Calu3 (cell line): Measurements from ENCODE around the gene SLC8A1. TPM values are rescaled to one million over a fixed set of nuclear protein-coding genes. Genes with fewer than 3 reads are reported as not detected.

Experiments
- BruUV-seq: library from RNA; stranded (reverse); fragments of 400-500 nt; replicated peaks from 2 replicates; lab custom pipeline; 2021; lab: Mats Ljungman, UMichigan
- CTCF ChIA-PET: fragments of 300-600 bp; sonication (Branson Sonifier 250); formaldehyde crosslinking; loops from one replicate; lab custom pipeline; 2022; ENCODE audit warnings: antibody characterized with exemption; lab: Charles Lee
- DNase-seq: peaks from one replicate; pipeline ENCODE4 v3.0.0; 2022
- H3K27ac Mint-ChIP-seq: one replicate; pipeline ENCODE4 v1.8.0; 2022; ENCODE audit warnings: mixed read lengths; ENCODE audit not compliant: unreplicated experiment
- H3K27me3 Mint-ChIP-seq: one replicate; pipeline ENCODE4 v1.8.0; 2022; ENCODE audit warnings: mixed read lengths; ENCODE audit not compliant: unreplicated experiment
- H3K36me3 Mint-ChIP-seq: one replicate; pipeline ENCODE4 v1.8.0; 2022; ENCODE audit warnings: mild to moderate bottlenecking, moderate library complexity, mixed read lengths; ENCODE audit not compliant: insufficient read depth, unreplicated experiment
- H3K4me1 Mint-ChIP-seq: one replicate; pipeline ENCODE4 v1.8.0; 2022; ENCODE audit warnings: mild to moderate bottlenecking, low read depth, mixed read lengths; ENCODE audit not compliant: unreplicated experiment
- H3K4me3 Mint-ChIP-seq: one replicate; pipeline ENCODE4 v1.8.0; 2022; ENCODE audit warnings: mild to moderate bottlenecking, low read depth, moderate library complexity, mixed read lengths; ENCODE audit not compliant: unreplicated experiment
- H3K9me3 Mint-ChIP-seq: one replicate; pipeline ENCODE4 v1.8.0; 2022; ENCODE audit warnings: low read depth, mixed read lengths; ENCODE audit not compliant: unreplicated experiment
- CTCF ChIP-seq: fragments of 200-600 bp; IDR thresholded peaks from one replicate; pipeline ENCODE4 v1.8.0; 2022; ENCODE audit warnings: antibody characterized with exemption; ENCODE audit not compliant: unreplicated experiment
- intact Hi-C: fragments of 100-400 bp; cut with micrococcal nuclease; formaldehyde crosslinking; loops from one replicate; pipeline ENCODE4 v1.10.0; 2022; ENCODE audit not compliant: unreplicated experiment
- total RNA-seq: library from RNA; stranded (reverse); gene quantifications from 2 replicates; pipeline ENCODE4 v1.2.3, GENCODE V29; 2022

Gene SLC8A1
- total RNA-seq, 1 experiment from 2014 or later, result 0.05 TPM

GRCh38 chr2:40260437-40260836, 191.5 kb downstream of the SLC8A1 start:
- no peaks in the 10 kb centered on the region for H3K27me3 Mint-ChIP-seq
- H3K4me1 Mint-ChIP-seq, result peaks cover 11% of the 10 kb centered on the region
- H3K9me3 Mint-ChIP-seq, result no peaks in the 10 kb centered on the region
- no peak for DNase-seq
- intact Hi-C loops, result no loop called here
- no peak overlapping the region for H3K4me3 Mint-ChIP-seq
- no peaks in the 10 kb centered on the region for H3K36me3 Mint-ChIP-seq
- H3K27ac Mint-ChIP-seq, result no peak overlapping the region
- TF ChIP-seq CTCF, result no peak
- CTCF ChIA-PET, result no interaction called here
- BruUV-seq, result no TSS peak

DNA sequence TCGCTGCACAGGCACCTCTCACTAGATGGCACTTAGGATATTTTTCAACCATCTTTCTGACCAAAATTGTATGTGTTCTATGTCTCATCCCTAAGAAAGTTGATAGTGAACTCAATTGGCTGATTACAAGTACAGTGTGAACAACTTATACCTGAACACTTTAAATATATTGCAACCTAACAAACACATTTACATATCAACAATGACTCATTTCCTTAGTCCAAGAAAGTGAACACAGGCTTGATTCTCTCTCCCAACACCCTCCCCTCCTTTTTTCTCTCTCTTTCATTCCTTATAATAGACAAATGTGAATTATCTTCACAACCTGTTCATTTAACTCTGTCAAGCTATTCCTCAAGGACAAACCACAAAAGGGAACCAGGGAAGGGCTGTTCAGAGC, 192.0 kb downstream of the SLC8A1 start:
- no peak for TF ChIP-seq CTCF
- DNase-seq, result no peak
- CTCF ChIA-PET, result no interaction called here
- no TSS peak for BruUV-seq
- Mint-ChIP-seq H3K27ac (no peak overlapping the region), H3K27me3 (no peaks in the 10 kb centered on the region), H3K9me3 (no peaks in the 10 kb centered on the region), H3K36me3 (no peaks in the 10 kb centered on the region), H3K4me3 (no peak overlapping the region), H3K4me1 (peaks cover 11% of the 10 kb centered on the region)
- intact Hi-C loops, result no loop called here

DNA sequence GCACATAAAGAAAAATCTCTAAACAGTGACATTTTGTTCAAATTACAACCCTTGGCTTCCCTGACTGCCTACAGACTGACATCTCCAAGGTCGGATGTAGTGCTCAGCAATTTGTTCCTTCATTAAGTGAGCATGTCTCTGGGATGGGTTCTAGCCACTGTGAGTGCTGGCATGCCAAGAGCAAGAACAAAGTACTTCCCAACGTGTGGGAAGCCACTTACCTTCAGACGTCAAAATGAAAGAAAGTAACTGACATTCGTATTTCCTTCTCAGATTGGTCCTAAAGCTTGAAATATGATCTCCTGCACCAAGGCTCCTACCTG, 193.8 kb downstream of the SLC8A1 start:
- intact Hi-C loops, result no loop called here
- no peak for DNase-seq
- no peak for TF ChIP-seq CTCF
- Mint-ChIP-seq H3K4me3 (no peak overlapping the region), H3K4me1 (peaks cover 11% of the 10 kb centered on the region), H3K27ac (no peak overlapping the region), H3K36me3 (no peaks in the 10 kb centered on the region), H3K9me3 (no peaks in the 10 kb centered on the region), H3K27me3 (no peaks in the 10 kb centered on the region)
- BruUV-seq, result no TSS peak
- CTCF ChIA-PET, result no interaction called here

DNA sequence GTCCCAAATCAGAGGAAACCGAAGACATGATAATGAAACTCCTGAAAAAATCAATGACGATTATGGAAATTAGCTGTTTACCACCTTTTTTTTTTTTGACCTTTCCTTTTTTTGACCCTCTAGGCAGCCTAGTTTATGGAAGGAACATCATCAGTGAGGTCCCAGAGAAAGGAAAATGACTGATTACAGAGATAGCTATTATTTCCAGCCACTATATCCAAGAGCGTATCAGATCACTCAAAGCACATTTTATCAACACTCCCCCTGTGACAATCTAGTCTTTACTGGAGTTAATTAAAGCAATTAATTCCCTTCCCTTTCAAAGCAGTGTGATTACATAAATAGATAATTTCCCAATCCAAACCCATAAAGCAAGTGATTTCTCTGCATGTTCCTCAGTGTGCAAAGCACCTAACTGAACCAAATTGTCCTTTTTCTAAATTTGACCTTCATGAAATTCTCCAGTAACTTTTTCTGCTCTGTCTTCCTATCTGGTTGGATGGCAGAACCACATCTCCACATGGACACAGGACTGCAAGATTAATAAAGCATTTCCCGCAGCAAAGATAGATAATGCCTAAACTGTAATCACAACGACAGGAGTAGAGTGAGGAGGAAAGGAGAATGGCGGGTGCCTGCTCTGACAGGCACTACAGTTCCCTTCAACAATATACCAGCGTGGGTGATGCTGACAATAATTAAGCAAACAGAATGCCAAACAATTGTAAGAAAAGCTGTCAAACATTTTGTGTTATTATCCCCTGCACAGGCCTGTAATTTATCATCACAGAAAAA, 194.4 kb downstream of the SLC8A1 start:
- Mint-ChIP-seq H3K4me1 (peaks cover 11% of the 10 kb centered on the region), H3K4me3 (no peak overlapping the region), H3K36me3 (no peaks in the 10 kb centered on the region), H3K27ac (no peak overlapping the region), H3K9me3 (no peaks in the 10 kb centered on the region), H3K27me3 (no peaks in the 10 kb centered on the region)
- no peak for TF ChIP-seq CTCF
- BruUV-seq, result no TSS peak
- intact Hi-C loops, result no loop called here
- DNase-seq, result no peak
- CTCF ChIA-PET, result no interaction called here
